Activated CD4-positive, alpha-beta T cell treated with anti-CD3 and anti-CD28 coated beads, Interleukin-2, amount 50 U/mL, for 16 hours (primary cell): ENCODE data around the gene MLPH.

Source experiments
- DNase-seq: peaks from one replicate; pipeline ENCODE4 v3.0.0-alpha.2; 2020

Gene MLPH

GRCh38 chr2:237480988-237481525, 6.0 kb upstream of the MLPH start:
- DNase-seq = no peak

DNA sequence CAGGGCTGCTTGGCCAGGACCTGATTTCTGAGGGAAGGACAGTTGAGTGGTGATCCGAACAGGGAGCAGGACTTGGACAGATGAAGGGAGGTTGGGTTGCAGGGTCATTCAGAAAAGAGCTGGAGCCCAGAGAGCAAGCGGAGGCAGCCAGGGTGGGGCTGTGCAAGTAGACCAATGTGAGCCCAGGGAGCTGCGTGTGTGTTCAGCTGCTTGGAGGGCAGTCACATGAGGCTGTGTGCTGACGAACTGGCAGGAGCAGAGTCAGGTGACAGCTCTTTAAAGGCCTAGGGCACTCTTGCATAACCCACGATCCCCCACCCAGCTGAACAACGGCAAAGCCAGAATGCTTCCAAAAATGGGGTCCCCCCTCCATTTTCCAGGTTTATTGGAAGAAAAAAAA, 4.6 kb upstream of the MLPH start:
- no peak for DNase-seq

DNA sequence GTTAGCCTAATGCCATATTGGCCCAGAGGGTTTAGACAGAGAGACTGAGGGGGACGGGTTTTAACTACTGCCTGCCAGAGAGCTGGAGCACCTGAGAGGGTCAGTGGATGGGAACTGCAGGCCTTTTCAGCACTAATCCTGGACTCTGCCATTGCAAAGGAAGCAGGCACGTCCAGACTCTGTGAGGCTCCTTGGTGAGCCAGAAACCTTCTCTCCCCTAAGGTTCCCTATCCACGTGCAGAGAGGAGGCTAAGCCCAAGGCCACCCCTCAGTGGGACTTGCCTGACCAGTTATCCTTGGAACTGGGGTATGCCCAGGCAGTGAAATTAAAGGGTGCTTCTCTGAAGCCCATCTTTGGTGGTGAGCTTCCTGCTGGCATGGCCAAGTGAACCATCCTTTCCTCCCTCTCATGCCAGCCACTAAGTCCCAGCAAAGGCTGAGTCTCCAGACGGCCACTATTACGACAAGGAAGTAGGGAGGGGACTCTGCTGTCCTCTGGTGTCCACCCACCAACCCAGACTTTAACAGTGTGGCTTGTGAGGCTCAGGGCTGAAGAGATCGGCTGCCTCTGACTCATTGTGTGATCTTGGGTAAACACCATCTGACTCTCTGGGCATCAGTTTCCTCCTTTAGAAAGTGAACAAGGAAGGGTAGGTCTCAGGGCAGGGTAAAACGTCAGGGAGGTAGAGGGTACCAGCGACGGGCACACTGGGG, 3.9 kb upstream of the MLPH start:
- no peak for DNase-seq

GRCh38 chr2:237485304-237485703, 1.7 kb upstream of the MLPH start:
- DNase-seq = no peak

DNA sequence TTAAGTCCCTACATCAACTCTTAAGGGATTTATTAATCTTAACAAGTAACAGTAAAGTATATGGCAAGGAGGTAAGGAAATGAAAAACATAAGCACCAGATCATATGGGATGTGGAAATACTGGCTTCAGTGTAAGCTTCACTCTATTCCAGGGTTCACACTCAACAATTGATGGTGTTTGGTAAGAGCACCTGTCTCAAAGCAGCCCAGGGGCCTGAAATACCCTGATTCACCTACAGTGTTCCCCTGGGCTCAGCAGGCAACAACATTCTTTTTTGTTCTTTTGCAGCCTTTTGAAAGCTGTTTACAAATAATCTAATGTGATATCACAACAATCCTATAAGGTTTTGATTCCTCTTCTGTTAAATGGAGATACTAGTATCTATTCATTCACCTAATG, 1.2 kb upstream of the MLPH start:
- no peak for DNase-seq

- no peak for DNase-seq
Observed at GRCh38 chr2:237486334-237486818, 675 bp upstream of the MLPH start.

DNA sequence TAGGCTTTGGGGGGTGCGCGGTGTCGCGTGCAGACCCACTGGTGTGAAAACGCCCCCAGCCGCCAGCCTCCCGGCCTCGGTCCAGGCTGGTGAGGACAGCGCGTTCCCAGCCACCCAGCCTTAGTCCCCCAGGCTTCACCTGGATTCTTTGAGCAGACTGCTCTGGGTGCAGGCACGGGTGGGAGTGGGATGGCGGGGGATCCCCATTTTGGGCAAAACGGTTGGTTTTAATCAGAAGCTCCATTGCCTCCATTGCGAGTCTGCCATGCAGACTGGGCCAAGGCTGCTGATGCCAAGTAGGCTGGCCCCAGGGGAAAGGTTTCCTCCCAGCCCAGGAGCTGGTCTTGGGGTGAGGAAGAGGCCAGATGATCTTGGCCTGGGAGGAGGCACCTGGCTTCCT, 445 bp downstream of the MLPH start:
- no peak for DNase-seq

DNA sequence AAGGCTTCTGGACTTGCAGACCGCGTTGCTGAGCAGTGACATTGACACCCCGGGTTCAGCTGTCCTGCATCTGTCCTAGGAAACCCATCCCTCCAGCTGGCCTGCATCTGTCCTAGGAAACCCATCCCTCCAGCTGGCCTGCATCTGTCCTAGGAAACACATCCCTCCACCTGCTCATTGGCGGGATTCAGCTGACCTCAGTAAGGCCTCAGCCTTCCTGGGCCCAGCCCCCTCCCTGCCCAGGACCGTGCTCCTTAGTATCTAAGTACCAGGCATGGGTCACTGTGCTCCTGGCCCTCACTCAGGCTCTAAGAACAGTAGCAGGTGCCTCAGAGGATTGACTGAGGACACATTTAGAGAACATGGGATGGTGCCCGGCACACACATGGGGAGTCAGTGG, 1.2 kb downstream of the MLPH start:
- DNase-seq = no peak

DNA sequence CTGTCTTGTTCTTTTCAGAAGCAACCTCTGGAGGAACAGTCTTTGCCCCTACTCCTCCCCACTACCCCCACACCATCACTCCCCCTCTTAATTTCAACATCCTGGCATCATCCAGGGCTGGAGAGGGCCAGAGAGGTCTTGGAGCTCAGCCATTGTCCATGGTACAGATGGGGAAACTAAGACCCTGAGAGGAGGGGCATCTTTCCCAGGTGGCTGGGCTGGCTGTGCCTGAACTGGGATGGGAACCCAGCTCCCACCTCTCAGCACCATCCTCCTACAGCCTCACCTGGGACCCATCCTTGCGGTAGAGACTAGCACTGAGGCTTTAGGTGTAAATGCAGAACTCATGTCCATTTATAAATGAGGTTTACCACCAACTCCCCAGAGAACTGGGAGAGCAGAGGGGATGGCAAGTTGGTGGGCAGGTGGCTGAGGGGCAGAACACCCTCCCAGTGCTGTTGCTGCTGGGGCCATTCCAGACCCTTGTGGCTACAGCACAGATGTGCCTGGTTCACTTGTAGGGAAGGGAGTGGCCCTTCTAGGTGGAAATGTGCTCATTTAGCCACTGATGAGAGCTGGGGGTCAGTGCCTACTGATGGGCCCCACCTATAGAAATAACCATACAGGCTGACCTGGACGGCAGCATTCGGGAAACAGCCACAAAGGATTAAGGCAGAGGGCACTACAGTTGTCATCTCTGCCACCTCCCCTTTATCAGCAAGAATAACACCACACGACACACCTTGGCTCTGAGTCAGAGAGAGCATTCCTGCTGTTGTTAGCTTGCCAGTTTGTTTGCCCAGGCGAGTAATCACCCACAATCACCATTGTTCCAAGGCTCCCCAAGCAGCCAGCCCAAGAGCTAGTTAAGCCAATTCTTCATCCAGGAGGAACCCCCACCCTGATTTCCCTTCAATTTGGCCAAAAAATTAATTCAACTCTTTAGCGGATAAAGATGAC, 2.1 kb downstream of the MLPH start:
- no peak for DNase-seq

- DNase-seq = no peak
Observed at GRCh38 chr2:237490009-237490711, 3.1 kb downstream of the MLPH start.

- no peak for DNase-seq
Observed at GRCh38 chr2:237490795-237491194, 3.7 kb downstream of the MLPH start.

DNA sequence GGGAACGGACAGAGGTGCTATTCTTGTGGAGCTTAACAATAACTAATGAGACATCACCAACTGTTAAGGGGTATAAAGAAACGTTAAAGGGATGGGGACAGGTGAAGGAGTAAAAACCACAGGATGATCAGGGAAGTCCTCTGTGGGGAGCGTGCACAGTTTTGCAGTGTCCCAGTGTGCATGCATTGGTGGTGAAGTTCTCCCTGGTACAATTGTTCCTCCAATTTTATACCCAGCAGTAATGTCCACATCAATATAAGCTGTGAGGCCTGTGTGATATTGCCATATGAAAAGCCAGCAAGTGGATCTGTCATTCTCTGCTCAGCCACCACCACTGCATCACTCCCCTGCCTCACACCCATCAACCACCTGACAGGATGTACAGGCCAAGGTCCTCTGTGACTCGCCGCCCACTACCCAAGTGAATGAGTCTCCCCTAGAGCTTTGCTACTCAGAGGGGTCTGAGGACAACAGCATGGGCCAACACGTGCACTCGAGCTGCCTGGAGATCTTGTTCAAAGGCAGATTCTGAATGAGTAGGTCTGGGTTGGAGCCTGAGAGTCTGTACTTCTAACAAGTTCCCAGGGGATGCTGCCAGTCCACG, 4.6 kb downstream of the MLPH start:
- DNase-seq = no peak

DNA sequence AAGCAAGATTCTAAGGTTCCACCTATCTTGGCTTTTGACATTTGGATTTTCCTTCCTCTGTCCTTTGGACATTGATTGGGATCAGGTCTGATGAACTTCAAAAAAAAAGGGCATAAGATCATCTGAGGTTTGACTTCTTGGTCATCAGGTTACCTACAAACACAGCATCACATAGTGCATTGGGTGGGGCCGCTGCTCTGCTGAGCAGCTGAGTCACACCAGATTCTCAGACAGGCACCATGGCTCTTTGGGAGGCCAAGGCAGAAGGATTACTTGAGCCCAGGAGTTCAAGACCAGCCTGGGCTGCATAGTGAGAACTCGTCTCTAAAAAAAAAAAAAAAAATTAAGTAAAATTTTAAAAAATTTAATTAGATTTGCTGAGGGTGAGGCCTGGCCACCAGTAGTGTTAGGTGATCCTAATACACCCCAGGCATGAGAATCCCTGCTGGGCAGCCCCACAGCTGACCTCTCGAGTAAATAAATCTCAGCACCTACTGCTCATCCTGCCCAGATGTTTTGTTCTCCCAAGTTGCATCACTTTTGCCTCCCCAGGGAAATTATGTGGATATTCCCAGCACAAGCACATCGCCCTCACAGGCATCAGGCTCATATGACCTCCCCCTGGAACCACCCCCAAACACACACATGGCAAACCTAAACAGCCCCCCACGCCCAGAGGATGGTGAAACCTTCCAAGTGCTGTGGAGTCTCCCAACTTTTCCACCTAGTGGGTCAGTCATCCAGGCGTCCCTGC, 5.3 kb downstream of the MLPH start:
- DNase-seq = no peak

GRCh38 chr2:237494066-237494465, 7.0 kb downstream of the MLPH start:
- DNase-seq = no peak

GRCh38 chr2:237495521-237496117, 8.6 kb downstream of the MLPH start:
- DNase-seq = no peak

DNA sequence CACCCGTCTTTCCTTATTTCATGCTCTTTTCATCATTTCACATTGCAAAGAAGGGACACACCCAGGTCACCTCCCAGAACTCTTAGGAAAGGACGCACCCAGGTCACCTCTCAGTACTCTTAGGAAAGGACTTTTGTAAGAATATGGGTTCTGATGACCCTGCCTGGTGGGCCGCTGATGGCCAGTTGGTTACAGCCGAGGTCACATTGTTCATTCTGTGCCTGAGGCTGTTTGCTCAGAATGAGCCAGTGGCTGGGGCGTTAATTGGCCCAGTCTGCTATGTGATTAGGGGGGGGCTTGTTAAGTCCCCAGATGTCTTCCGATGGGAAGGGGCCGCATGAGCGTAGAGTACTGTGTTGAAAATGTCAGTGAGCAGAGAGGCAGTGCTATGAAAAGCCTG, 9.4 kb downstream of the MLPH start:
- no peak for DNase-seq

GRCh38 chr2:237497009-237497837, 10.2 kb downstream of the MLPH start:
- DNase-seq = no peak

GRCh38 chr2:237497838-237498186, 10.8 kb downstream of the MLPH start:
- DNase-seq = no peak

GRCh38 chr2:237498341-237498740, 11.3 kb downstream of the MLPH start:
- DNase-seq = no peak

DNA sequence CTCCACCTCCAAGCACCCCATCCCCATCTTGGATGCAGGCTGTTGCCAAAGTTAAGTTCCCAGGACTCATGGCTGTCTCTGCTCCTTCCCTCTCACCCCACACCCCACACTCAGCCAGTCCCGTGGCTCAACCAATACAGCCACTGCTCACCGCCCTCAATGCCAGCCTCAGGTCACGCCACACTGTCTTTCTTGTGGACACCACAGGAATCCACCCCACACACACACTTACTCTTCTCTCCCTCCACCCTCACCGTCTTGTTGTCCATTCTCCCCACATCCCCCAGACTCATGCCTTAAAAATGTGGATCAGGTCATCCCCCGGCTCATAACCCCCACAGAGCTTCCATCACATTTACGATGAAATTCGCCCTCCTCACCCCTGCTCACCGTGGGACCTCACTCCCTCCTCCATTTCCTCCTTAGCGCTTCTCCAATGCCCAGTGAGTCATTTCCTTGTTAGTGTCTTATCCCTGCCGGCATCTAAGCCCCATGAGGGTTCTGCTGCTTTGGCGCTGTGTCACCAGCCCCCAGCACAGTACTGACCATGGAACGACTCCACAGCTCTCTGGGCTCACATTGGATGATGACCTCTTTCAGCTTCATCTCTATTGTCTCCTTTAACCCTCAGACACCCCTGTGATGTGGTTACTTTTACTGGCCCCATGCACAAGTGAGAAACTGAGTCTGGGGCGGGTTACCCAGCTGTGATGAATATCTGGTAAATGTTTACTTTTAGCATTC, 13.8 kb downstream of the MLPH start:
- DNase-seq = no peak
